KMS-11 (cell line): ENCODE data around the gene CRACR2A.

Experiments used
- H2AFZ ChIP-seq: fragments of 200-600 bp; sonication (generic); 2 replicates; pipeline ENCODE4 v1.6.1; 2016; ENCODE audit warnings: antibody characterized with exemption, mixed run types, low read depth
- H3K27ac ChIP-seq: fragments of 200-600 bp; sonication (generic); 2 replicates; pipeline ENCODE4 v1.6.1; 2016; ENCODE audit warnings: mild to moderate bottlenecking, mixed run types
- H3K27me3 ChIP-seq: fragments of 200-600 bp; sonication (generic); 2 replicates; pipeline ENCODE4 v1.6.1; 2017; ENCODE audit warnings: mild to moderate bottlenecking, low read depth, mixed run types, moderate library complexity; ENCODE audit not compliant: insufficient read depth
- H3K36me3 ChIP-seq: fragments of 200-600 bp; sonication (generic); 2 replicates; pipeline ENCODE4 v1.6.1; 2017; ENCODE audit warnings: mild to moderate bottlenecking, mixed run types; ENCODE audit not compliant: insufficient read depth
- H3K4me1 ChIP-seq: fragments of 200-600 bp; sonication (generic); 2 replicates; pipeline ENCODE4 v1.6.1; 2016; ENCODE audit warnings: mild to moderate bottlenecking, low read depth, mixed run types; ENCODE audit not compliant: poor library complexity, severe bottlenecking
- H3K4me2 ChIP-seq: fragments of 200-600 bp; sonication (generic); 2 replicates; pipeline ENCODE4 v1.7.0; 2016; ENCODE audit warnings: mild to moderate bottlenecking, mixed run types
- H3K4me3 ChIP-seq: fragments of 200-600 bp; sonication (generic); IDR thresholded peaks from 2 replicates; pipeline ENCODE4 v1.6.1; 2017; ENCODE audit warnings: low read depth, low read length, mixed read lengths; ENCODE audit not compliant: insufficient read depth
- H3K79me2 ChIP-seq: fragments of 200-600 bp; sonication (generic); 2 replicates; pipeline ENCODE4 v1.6.1; 2016; ENCODE audit warnings: low read depth, mixed run types; ENCODE audit not compliant: insufficient read depth
- H3K9ac ChIP-seq: fragments of 200-600 bp; sonication (generic); 2 replicates; pipeline ENCODE4 v1.6.1; 2016; ENCODE audit warnings: mild to moderate bottlenecking, mixed run types
- H4K20me1 ChIP-seq: fragments of 200-600 bp; sonication (generic); 2 replicates; pipeline ENCODE4 v1.6.1; 2016; ENCODE audit warnings: mild to moderate bottlenecking, mixed run types; ENCODE audit not compliant: insufficient read depth
- TF ChIP-seq, protein P1 (sequence below): fragments of 200-600 bp; sonication (generic); conservative IDR thresholded peaks from 2 replicates; pipeline ENCODE4 v1.6.1; 2017; ENCODE audit warnings: low read depth, mild to moderate bottlenecking, antibody characterized with exemption, low read length, moderate library complexity, mixed read lengths

The CRACR2A gene

DNA sequence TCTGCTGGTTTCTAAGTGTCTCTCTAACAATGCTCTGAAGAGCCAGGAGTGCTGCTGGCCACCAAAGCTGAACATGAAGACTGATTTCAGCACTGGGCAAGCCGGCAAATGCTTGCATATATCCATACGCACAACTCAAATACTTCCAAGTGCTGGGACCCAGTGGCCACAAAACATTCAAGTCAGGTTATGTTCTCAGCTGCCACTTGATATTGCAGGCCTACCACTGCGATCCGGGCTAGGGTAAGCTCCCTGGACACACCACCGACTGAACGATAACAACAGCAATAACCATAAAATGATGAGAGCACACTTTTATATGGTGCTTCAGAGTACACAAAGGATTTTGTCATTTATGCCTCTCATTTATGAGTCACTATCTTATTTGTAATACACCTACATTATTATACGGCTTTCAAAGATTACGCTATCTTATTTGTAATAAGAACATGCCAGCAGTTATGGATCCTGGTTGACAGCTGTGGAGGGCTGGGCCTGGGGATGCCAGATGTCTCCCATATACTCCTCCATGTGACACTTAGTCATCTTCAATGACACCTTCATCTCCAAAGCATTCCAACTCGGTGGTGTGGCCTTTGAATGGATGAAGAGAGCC is 35.5 kb downstream of the CRACR2A start:
- TF ChIP-seq, protein P1, sequence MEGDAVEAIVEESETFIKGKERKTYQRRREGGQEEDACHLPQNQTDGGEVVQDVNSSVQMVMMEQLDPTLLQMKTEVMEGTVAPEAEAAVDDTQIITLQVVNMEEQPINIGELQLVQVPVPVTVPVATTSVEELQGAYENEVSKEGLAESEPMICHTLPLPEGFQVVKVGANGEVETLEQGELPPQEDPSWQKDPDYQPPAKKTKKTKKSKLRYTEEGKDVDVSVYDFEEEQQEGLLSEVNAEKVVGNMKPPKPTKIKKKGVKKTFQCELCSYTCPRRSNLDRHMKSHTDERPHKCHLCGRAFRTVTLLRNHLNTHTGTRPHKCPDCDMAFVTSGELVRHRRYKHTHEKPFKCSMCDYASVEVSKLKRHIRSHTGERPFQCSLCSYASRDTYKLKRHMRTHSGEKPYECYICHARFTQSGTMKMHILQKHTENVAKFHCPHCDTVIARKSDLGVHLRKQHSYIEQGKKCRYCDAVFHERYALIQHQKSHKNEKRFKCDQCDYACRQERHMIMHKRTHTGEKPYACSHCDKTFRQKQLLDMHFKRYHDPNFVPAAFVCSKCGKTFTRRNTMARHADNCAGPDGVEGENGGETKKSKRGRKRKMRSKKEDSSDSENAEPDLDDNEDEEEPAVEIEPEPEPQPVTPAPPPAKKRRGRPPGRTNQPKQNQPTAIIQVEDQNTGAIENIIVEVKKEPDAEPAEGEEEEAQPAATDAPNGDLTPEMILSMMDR: no peak

GRCh38 chr12:3715999-3716398 is 36.9 kb downstream of the CRACR2A start:
- Histone ChIP-seq H3K36me3 (no peaks in the 10 kb centered on the region), H4K20me1 (no peaks in the 10 kb centered on the region)
- TF ChIP-seq, protein P1: no peak

More for the DNA sequence above, 35.5 kb downstream of the CRACR2A start:
- Histone ChIP-seq H3K79me2 (no peaks in the 10 kb centered on the region), H3K27me3 (no peaks in the 10 kb centered on the region), H3K4me1 (no peaks in the 10 kb centered on the region), H3K27ac (no peak overlapping the region), H3K9ac (no peak overlapping the region), H3K36me3 (no peaks in the 10 kb centered on the region), H2AFZ (no peak overlapping the region), H3K4me3 (no peak overlapping the region), H4K20me1 (no peaks in the 10 kb centered on the region), H3K4me2 (no peak overlapping the region)

DNA sequence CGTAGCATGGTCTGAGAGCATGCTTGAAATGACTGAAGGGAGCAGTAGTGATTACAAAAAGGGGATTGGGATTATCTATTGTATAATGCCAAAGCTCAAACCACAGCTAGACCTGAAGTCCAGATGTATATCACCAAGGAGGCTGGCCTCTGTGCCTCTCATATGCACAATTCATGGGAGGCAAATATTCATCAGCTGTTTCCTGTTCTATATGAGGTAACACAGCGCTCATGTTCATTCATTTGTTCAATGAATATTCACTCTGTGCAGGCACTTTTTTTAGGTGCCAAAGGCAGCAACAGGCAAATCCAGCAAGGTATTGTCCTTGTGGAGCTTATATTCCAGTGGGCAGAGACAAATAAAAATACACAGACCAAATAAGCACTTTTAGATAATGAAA is 39.0 kb downstream of the CRACR2A start:
- Histone ChIP-seq H3K79me2 (no peaks in the 10 kb centered on the region), H4K20me1 (no peaks in the 10 kb centered on the region), H3K4me1 (no peaks in the 10 kb centered on the region), H3K36me3 (no peaks in the 10 kb centered on the region), H3K27ac (no peak overlapping the region), H3K27me3 (no peaks in the 10 kb centered on the region), H3K9ac (no peak overlapping the region), H3K4me2 (no peak overlapping the region), H2AFZ (no peak overlapping the region), H3K4me3 (no peak overlapping the region)
- TF ChIP-seq, protein P1: no peak

More at GRCh38 chr12:3715999-3716398, 36.9 kb downstream of the CRACR2A start:
- Histone ChIP-seq H3K79me2 (no peaks in the 10 kb centered on the region), H3K4me3 (no peak overlapping the region), H2AFZ (no peak overlapping the region), H3K27me3 (no peaks in the 10 kb centered on the region), H3K9ac (no peak overlapping the region), H3K4me2 (no peak overlapping the region), H3K27ac (no peak overlapping the region), H3K4me1 (no peaks in the 10 kb centered on the region)

- H2AFZ ChIP-seq: no peak overlapping the region
- H3K79me2 ChIP-seq: no peaks in the 10 kb centered on the region
- no peak overlapping the region for H3K27ac ChIP-seq
- H3K4me1 ChIP-seq: no peaks in the 10 kb centered on the region
- no peak overlapping the region for H3K4me3 ChIP-seq
- H3K36me3 ChIP-seq: no peaks in the 10 kb centered on the region
- TF ChIP-seq, protein P1: no peak
- H3K4me2 ChIP-seq: no peak overlapping the region
- no peaks in the 10 kb centered on the region for H4K20me1 ChIP-seq
- no peaks in the 10 kb centered on the region for H3K27me3 ChIP-seq
- no peak overlapping the region for H3K9ac ChIP-seq
These were observed 39.4 kb downstream of the CRACR2A start for GRCh38 chr12:3713483-3713882.
